ENCODE measurements around the gene JCHAIN. TPM values are rescaled to one million over a fixed set of nuclear protein-coding genes. Genes with fewer than 3 reads are reported as not detected.

JCHAIN gene
- total and polyA plus RNA-seq, 2 of the 8 experiments (the other 6 are each of a cell fraction or from before 2014, with no cell fraction given): not detected

- Histone ChIP-seq H4K91ac (replicated peaks; ENCODE audit: insufficient read length, low read length) (no peak overlapping the region), H3K18ac (ENCODE audit: extremely low read depth, low read length) (no peak overlapping the region), H2BK15ac (ENCODE audit: low read length) (no peak overlapping the region), H3K23me2 (ENCODE audit: low read depth, low read length) (no peaks in the 10 kb centered on the region), H3K14ac (ENCODE audit: insufficient read length) (no peak overlapping the region), H2AFZ (ENCODE audit: low read length) (0 out of 2 replicates have a peak overlapping the region, but pooled peaks have one; percentile 6), H4K5ac (ENCODE audit: insufficient read length, low read depth, low read length) (no peak overlapping the region), H3K56ac (replicated peaks; ENCODE audit: insufficient read length, low read depth, low read length) (no peak overlapping the region), H3K9me3 (ENCODE audit: insufficient read depth in 2 of 2, low read depth in 1 of 2, low read length in 1 of 2) (no peaks in the 10 kb centered on the region), H3K4me3 (ENCODE audit: extremely low read depth in 1 of 4, insufficient read depth in 2 of 4, low read depth in 3 of 4, low read length in 4 of 4) (no peak overlapping the region), H3K27ac (ENCODE audit: low read depth, low read length) (no peak overlapping the region), H2BK12ac (ENCODE audit: low read depth, low read length) (no peak overlapping the region), H4K20me1 (replicated peaks in 1 of 2; ENCODE audit: control insufficient read depth in 1 of 2, insufficient read depth in 2 of 2, low read length in 2 of 2) (no peaks in the 10 kb centered on the region), H3K27me3 (replicated peaks in 1 of 4; ENCODE audit: control insufficient read depth in 3 of 4, extremely low read depth in 1 of 4, insufficient read depth in 3 of 4, low read length in 3 of 4) (no peaks in the 10 kb centered on the region), H3K79me1 (ENCODE audit: low read depth, low read length) (no peaks in the 10 kb centered on the region), H4K8ac (ENCODE audit: extremely low read depth, insufficient read depth, low read length) (no peak overlapping the region), H3K79me2 (ENCODE audit: control insufficient read depth in 1 of 2, insufficient read depth in 2 of 2, low read length in 2 of 2) (no peaks in the 10 kb centered on the region), H3K4ac (replicated peaks; ENCODE audit: insufficient read length, low read depth, low read length) (no peak overlapping the region), H3K23ac (ENCODE audit: insufficient read length) (no peak overlapping the region), H3K4me2 (ENCODE audit: insufficient read depth in 1 of 2, low read depth in 2 of 2, low read length in 2 of 2) (no peak overlapping the region), H2AK5ac (ENCODE audit: low read depth, low read length) (no peak overlapping the region), H3K4me1 (replicated peaks in 1 of 4; ENCODE audit: control insufficient read depth in 3 of 4, insufficient read depth in 4 of 4, low read length in 3 of 4) (no peaks in the 10 kb centered on the region), H3K9ac (replicated peaks in 1 of 4; ENCODE audit: extremely low read depth in 1 of 4, low read depth in 3 of 4, low read length in 3 of 4) (no peak overlapping the region), H3K36me3 (ENCODE audit: control insufficient read depth in 2 of 4, insufficient read depth in 4 of 4, low read length in 3 of 4) (no peaks in the 10 kb centered on the region), H2BK20ac (ENCODE audit: low read length) (no peak overlapping the region), H2BK120ac (replicated peaks; ENCODE audit: low read depth, low read length) (no peak overlapping the region), H2BK5ac (ENCODE audit: low read depth, low read length) (no peak overlapping the region)
- ChIA-PET POLR2A (ENCODE audit: partially characterized antibody) (no interaction called here), CTCF (ENCODE audit: partially characterized antibody) (interaction anchor here (0.9 kb wide), 1 partner anchor 69 kb away, joined by 3 read pairs; no protein-coding TSS in a partner anchor)
- 81% methylated on average over 9 of the region's 9 CpGs; no CpG with 5 or more reads in 1 of the 2 experiments for WGBS, 2 experiments (ENCODE audit: extremely low coverage in 1 of 2, insufficient coverage in 1 of 2, insufficient read length in 1 of 2, insufficient replicate concordance in 2 of 2, low coverage in 1 of 2, low lambda C conversion rate in 2 of 2, missing lambda C conversion rate in 1 of 2)
- no peak for FAIRE-seq
- DNase-seq (ENCODE audit: low read depth in 1 of 2, low spot score in 2 of 2): no peak
- TF ChIP-seq CHD1 (IDR thresholded peaks at IDR 0.05; ENCODE audit: low read depth, low read length): no peak
- TF ChIP-seq TEAD4 (IDR thresholded peaks at IDR 0.05; ENCODE audit: low read depth, low read length): no peak
- TF ChIP-seq MAX (IDR thresholded peaks at IDR 0.05): no peak
- TF ChIP-seq CBX5 (IDR thresholded peaks at IDR 0.05; ENCODE audit: low read depth, low read length): no peak
- TF ChIP-seq RBBP5 (IDR thresholded peaks at IDR 0.05; ENCODE audit: borderline replicate concordance, low read depth, low read length): no peak
- TF ChIP-seq SRF (IDR thresholded peaks at IDR 0.05; ENCODE audit: low read depth, low read length): no peak
- TF ChIP-seq EZH2 (IDR thresholded peaks at IDR 0.05; ENCODE audit: low read depth, low read length, severe bottlenecking): no peak
- no peak for TF ChIP-seq RFX5 (IDR thresholded peaks at IDR 0.05; ENCODE audit: borderline replicate concordance, low read depth, low read length)
- TF ChIP-seq KDM1A (IDR thresholded peaks at IDR 0.05; ENCODE audit: borderline replicate concordance, low read length): no peak
These were observed 52.8 kb downstream of the JCHAIN start for GRCh38 chr4:70613306-70614183.

Data from H1 (cell line).